ENCODE results near the gene MXD1.
A peak's percentile ranks its signal among the peaks of the same experiment; 100 is the strongest.
"Not testable (repeated sequence)": the region's sequence is repeated elsewhere in the genome, so short reads cannot be mapped to it uniquely, and the experiment has no call there.

Gene MXD1

DNA sequence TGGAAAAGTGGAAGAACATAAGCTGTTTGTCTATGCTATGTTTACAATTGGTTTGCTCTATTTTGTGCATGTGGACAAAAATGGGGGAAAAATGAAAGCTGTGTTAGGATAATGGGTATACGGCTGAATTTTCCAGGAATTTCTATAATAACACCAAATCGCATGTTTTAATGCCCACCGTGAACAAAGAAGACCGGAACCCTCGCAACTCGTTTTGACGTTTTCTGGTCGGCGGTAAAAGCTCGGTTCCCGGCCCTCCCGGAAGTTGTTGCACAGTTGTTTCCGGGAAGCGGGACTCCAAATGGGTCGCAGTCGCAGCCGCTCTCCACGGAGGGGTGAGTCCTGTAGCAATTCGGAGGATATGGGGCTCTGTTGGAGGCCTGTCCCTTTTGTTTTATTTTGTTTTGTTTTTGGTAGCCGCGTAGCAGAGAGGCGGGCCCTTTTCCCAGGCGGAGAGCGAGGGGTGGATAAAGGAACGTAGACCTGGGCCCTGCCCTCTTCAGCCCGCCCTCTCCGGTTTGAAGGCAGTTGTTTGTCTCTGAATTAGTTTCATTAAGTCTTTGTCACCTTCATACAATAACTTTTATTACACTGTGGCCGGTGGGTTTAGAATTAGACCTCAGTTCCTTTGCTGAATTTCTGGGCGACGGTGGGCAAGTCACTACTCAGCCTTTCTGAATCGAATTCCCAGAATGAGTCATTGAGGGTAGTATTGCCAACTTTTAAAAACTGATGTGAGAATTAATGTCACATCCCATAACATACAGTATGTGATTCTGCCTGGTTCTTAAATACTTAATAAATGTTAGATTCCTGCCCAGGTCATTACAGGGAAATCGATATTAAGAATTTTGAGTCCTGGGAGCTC lies 21.0 kb upstream of the MXD1 start, which contains the start of gene SNRNP27:
SNRNP27 (plus strand) TSS at position 273 of the 868 bp plus-strand sequence; CDS start at position 302, 29 bp downstream.
- Histone ChIP-seq H3K27me3 (replicated peaks; ENCODE audit: control insufficient read depth, insufficient read depth, low read length) (no peaks in the 10 kb centered on the region), H3K4me3 (replicated peaks; ENCODE audit: low read depth, low read length) (peak within 1 kb of the TSS; percentile 91), H3K36me3 (ENCODE audit: control insufficient read depth, insufficient read depth, low read length) (peaks cover 2% of the 10 kb centered on the region)
- peak; percentile 77 for DNase-seq (ENCODE audit: extremely low read depth, insufficient read length)
- no peak for TF ChIP-seq CTCF (IDR thresholded peaks at IDR 0.05; ENCODE audit: insufficient read depth, low read length, poor library complexity, severe bottlenecking)

GRCh38 chr2:69894737-69895136 lies 20.2 kb upstream of the MXD1 start:
- DNase-seq (ENCODE audit: extremely low read depth, insufficient read length); H3K27me3 ChIP-seq (replicated peaks; ENCODE audit: control insufficient read depth, insufficient read depth, low read length); H3K36me3 ChIP-seq (ENCODE audit: control insufficient read depth, insufficient read depth, low read length): not testable (repeated sequence)
- peak overlapping the region; percentile 91 for H3K4me3 ChIP-seq (replicated peaks; ENCODE audit: low read depth, low read length)

- no peak for DNase-seq (ENCODE audit: extremely low read depth, insufficient read length)
- no peaks in the 10 kb centered on the region for H3K27me3 ChIP-seq (replicated peaks; ENCODE audit: control insufficient read depth, insufficient read depth, low read length)
- no peak for TF ChIP-seq CTCF (IDR thresholded peaks at IDR 0.05; ENCODE audit: insufficient read depth, low read length, poor library complexity, severe bottlenecking)
- H3K36me3 ChIP-seq (ENCODE audit: control insufficient read depth, insufficient read depth, low read length), result peaks cover 5% of the 10 kb centered on the region
- H3K4me3 ChIP-seq (replicated peaks; ENCODE audit: low read depth, low read length), result peak overlapping the region; percentile 48
Observed at GRCh38 chr2:69902213-69902922, 12.5 kb upstream of the MXD1 start.

DNA sequence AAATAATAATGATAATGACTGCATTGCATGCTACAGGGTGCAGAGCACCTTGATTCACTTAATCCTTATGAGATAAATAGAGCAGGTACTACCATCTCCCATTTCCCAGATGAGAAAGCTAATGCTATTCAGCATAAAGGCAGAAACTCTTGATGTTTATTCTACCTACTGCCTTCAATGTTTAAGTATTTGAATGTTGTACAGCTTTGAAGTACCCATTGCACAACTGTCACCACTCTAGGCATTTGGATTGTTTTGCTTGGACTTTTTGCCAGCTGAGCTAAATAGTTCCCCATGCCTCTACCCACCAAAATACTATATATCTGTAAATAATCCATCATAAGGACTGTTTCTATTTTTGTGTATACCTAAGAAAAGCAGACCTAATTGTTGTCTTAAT lies 7.7 kb upstream of the MXD1 start:
- TF ChIP-seq CTCF (IDR thresholded peaks at IDR 0.05; ENCODE audit: insufficient read depth, low read length, poor library complexity, severe bottlenecking), result no peak
- Histone ChIP-seq H3K36me3 (ENCODE audit: control insufficient read depth, insufficient read depth, low read length) (peaks cover 2% of the 10 kb centered on the region), H3K27me3 (replicated peaks; ENCODE audit: control insufficient read depth, insufficient read depth, low read length) (no peaks in the 10 kb centered on the region)

DNA sequence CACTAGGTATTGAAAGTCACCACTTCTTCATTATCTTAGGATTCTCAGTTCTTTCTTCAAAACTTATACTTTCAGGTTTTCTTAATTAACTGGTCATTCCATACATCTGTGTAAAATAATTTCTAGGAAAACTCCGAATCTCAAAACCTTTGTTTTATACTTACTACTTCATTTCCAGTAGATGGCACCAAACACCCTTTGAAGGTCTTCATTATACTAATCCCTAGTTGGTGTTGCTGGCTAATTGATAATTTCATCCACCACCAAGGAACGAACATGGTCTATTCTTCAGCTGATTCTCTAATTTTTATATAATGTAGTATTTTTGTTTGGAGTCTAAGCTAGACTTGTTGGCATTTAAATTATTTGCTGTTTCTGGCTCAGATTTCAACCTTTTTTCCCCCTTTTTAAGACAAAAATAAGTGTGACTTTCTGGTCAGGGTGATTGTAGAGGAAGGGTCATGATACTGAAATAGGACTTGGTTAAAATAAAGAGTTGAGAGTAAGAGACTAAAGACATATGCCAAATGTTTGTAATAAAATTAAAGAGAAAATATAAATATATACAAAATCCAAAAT lies 2.8 kb upstream of the MXD1 start:
- no peaks in the 10 kb centered on the region for H3K27me3 ChIP-seq (replicated peaks; ENCODE audit: control insufficient read depth, insufficient read depth, low read length)
- H3K36me3 ChIP-seq (ENCODE audit: control insufficient read depth, insufficient read depth, low read length), result peaks cover 2% of the 10 kb centered on the region
- no peak for DNase-seq (ENCODE audit: extremely low read depth, insufficient read length)
- no peak overlapping the region for H3K4me3 ChIP-seq (replicated peaks; ENCODE audit: low read depth, low read length)
- TF ChIP-seq CTCF (IDR thresholded peaks at IDR 0.05; ENCODE audit: insufficient read depth, low read length, poor library complexity, severe bottlenecking), result peak; percentile 38

More for the DNA sequence above, 7.7 kb upstream of the MXD1 start:
- H3K4me3 ChIP-seq (replicated peaks; ENCODE audit: low read depth, low read length), result no peak overlapping the region
- DNase-seq (ENCODE audit: extremely low read depth, insufficient read length), result no peak
